Activated CD4-positive, alpha-beta T cell treated with anti-CD3 and anti-CD28 coated beads for 36 hours (primary cell): ENCODE measurements around the gene ELF2. TPM values are rescaled to one million over a fixed set of nuclear protein-coding genes. Genes with fewer than 3 reads are reported as not detected.

Experiments used
- ATAC-seq: fragments of 200-7000 bp; cut with Tn5 transposase; one replicate; pipeline ENCODE4 v1.10.0; 2021; ENCODE audit warnings: mild to moderate bottlenecking, moderate library complexity
- CTCF ChIA-PET: fragments of 350-600 bp; sonication (Branson Sonifier 250); formaldehyde crosslinking; loops from one replicate; lab custom pipeline; 2021; ENCODE audit warnings: antibody characterized with exemption; lab: Charles Lee
- POLR2A ChIA-PET: fragments of 350-600 bp; sonication (Branson Sonifier 250); formaldehyde crosslinking; loops from one replicate; lab custom pipeline; 2021; ENCODE audit warnings: antibody characterized with exemption, inconsistent platforms; lab: Charles Lee
- DNase-seq: peaks from one replicate; pipeline ENCODE4 v3.0.0-alpha.2; 2020
- H3K27ac Mint-ChIP-seq: one replicate; pipeline ENCODE4 v1.8.0; 2021; ENCODE audit warnings: mixed read lengths
- H3K27me3 Mint-ChIP-seq: one replicate; pipeline ENCODE4 v1.8.0; 2021; ENCODE audit warnings: mixed read lengths
- H3K36me3 Mint-ChIP-seq: one replicate; pipeline ENCODE4 v1.8.0; 2021; ENCODE audit warnings: low read depth, mixed read lengths
- H3K4me1 Mint-ChIP-seq: one replicate; pipeline ENCODE4 v1.8.0; 2021; ENCODE audit warnings: mixed read lengths
- H3K4me3 Mint-ChIP-seq: one replicate; pipeline ENCODE4 v1.8.0; 2021; ENCODE audit warnings: mild to moderate bottlenecking, moderate library complexity, mixed read lengths
- H3K9me3 Mint-ChIP-seq: one replicate; pipeline ENCODE4 v1.8.0; 2021; ENCODE audit warnings: low read depth, mixed read lengths
- intact Hi-C, 2 experiments: fragments of 100-400 bp; cut with DNase I in 1 of 2; cut with micrococcal nuclease in 1 of 2; formaldehyde crosslinking; loops; one replicate each; pipeline versions ENCODE4 v1.14.2 to v1.15.1; 2022 to 2024; cut with DNase I, micrococcal nuclease
- total RNA-seq, 2 experiments: library from RNA; stranded (reverse); gene quantifications; one replicate each; pipeline ENCODE4 v1.2.3, GENCODE V29; 2021

ELF2 gene
- total RNA-seq, 2 experiments from 2014 or later = 26.2 to 33.4 TPM

DNA sequence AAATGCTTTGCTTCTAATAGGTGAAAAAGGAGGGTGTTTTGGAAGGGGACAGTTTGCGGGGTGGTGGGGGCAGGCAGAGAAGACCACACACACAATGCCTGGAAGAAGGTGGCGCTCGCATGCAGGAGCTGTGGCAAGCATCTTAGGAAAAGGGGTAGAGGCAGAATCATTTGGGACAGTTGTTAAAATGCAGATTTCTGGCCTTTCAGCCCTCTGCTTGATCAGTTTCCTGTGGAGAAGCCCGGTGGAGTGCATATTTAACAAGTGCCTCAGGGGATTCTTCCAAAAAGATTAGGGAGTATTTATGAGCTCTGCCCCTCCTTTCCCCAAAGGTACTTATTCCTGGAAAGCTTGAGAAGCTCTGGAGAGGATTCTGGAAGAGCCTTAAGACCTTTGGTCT lies 156.6 kb downstream of the ELF2 start:
- POLR2A ChIA-PET = interaction anchor here (0.6 to 2.2 kb wide), 2 partner anchors 8 to 12 kb away, joined by 4 to 5 read pairs; no protein-coding TSS in a partner anchor
- H3K9me3 Mint-ChIP-seq = no peaks in the 10 kb centered on the region
- no peak for ATAC-seq
- H3K27ac Mint-ChIP-seq = no peak overlapping the region
- H3K36me3 Mint-ChIP-seq = peaks cover 25% of the 10 kb centered on the region
- H3K27me3 Mint-ChIP-seq = no peaks in the 10 kb centered on the region
- no peak for DNase-seq
- H3K4me3 Mint-ChIP-seq = no peak overlapping the region
- CTCF ChIA-PET = interaction anchor here (0.6 to 4.9 kb wide), 3 partner anchors 9 to 595 kb away, joined by 3 to 45 read pairs (median 3); no protein-coding TSS in a partner anchor
- intact Hi-C loops = no loop called here
- H3K4me1 Mint-ChIP-seq = peaks cover 27% of the 10 kb centered on the region

DNA sequence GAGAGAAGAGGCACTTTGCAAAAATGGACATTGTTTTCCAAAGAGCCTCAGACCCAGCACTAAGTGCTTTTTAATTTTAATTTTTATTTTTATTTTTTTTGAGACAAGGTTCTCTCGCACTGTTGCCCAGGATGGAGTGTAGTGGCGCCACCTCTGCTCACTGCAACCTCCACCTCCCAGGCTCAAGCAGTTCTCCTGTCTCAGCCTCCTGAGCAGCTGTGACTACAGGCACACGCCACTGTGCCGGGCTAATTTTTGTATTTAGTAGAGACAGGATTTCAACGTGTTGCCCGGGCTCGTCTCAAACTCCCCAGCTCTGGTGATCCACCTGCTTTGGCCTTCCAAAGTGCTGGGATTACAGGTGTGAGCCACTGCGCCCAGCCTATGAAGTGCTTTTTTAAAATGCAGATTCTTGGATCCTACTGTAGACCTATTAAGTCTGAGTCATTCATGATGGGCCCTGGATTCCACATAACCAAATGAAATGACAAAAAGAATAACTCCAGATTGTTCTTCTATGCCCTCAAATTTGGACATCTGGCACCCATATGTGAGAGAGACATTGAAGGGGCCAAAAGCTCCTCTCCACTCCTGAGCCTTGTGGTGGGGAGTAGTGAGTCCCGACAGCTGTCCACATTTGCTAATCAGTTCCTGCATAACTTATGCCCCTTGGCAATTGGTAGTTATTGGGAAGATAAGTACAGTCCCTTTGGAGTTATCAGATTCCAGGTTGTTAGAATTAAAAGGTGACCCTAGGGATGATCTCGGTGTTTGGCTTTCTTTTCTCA lies 157.9 kb downstream of the ELF2 start:
- Mint-ChIP-seq H3K27ac (no peak overlapping the region), H3K4me1 (peaks cover 37% of the 10 kb centered on the region), H3K27me3 (no peaks in the 10 kb centered on the region), H3K36me3 (peaks cover 24% of the 10 kb centered on the region), H3K9me3 (no peaks in the 10 kb centered on the region), H3K4me3 (no peak overlapping the region)
- DNase-seq (no peak), ATAC-seq (no peak)
- CTCF ChIA-PET = interaction anchor here (0.8 to 4.9 kb wide), 4 partner anchors 8 to 594 kb away, joined by 3 to 45 read pairs (median 4); no protein-coding TSS in a partner anchor
- POLR2A ChIA-PET = interaction anchor here (0.6 to 2.2 kb wide), 3 partner anchors 9 to 11 kb away, joined by 3 to 5 read pairs (median 4); no protein-coding TSS in a partner anchor
- intact Hi-C loops = loop anchor here (5.0 to 10.0 kb wide), 5 partner anchors 536 to 1356 kb away; partner anchors contain the start of genes MAML3 (in 1 of the 2), SCOC (in 1 of the 2), SETD7 (in 1 of the 2) and SLC7A11 (in 1 of the 2)

DNA sequence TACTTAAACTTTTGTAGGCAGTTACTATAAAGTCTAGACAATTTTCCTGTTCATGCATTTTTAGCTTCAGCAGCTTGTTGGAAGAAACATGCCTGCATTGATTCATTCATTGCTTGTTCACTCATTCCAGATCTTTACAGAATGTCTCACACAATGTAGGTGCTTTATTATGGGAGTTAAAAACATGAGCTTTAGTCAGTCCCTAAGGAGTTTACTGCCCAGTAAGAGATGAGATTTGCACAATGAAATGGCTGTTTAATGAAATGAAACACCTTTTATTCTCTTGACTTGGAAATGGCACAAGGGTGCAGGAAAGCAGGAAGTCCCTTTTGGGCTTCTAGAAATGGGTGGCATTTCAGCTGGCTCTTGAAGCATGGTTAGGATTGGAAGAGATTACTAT lies 158.5 kb downstream of the ELF2 start:
- CTCF ChIA-PET = interaction anchor here (0.8 to 4.9 kb wide), 3 partner anchors 9 to 34 kb away, joined by 3 to 45 read pairs (median 4); no protein-coding TSS in a partner anchor
- intact Hi-C loops = loop anchor here (5.0 to 10.0 kb wide), 5 partner anchors 536 to 1356 kb away; partner anchors contain the start of genes MAML3 (in 1 of the 2), SCOC (in 1 of the 2), SETD7 (in 1 of the 2) and SLC7A11 (in 1 of the 2)
- H3K36me3 Mint-ChIP-seq = peaks cover 22% of the 10 kb centered on the region
- peak overlapping the region; percentile 13 for H3K27ac Mint-ChIP-seq
- peaks cover 44% of the 10 kb centered on the region for H3K4me1 Mint-ChIP-seq
- peak overlapping the region; percentile 2 for H3K4me3 Mint-ChIP-seq
- POLR2A ChIA-PET = interaction anchor here (0.9 to 2.2 kb wide), 2 partner anchors 10 to 12 kb away, joined by 3 to 5 read pairs; no protein-coding TSS in a partner anchor
- DNase-seq (no peak), ATAC-seq (no peak)
- H3K9me3 Mint-ChIP-seq = no peaks in the 10 kb centered on the region
- H3K27me3 Mint-ChIP-seq = no peaks in the 10 kb centered on the region

DNA sequence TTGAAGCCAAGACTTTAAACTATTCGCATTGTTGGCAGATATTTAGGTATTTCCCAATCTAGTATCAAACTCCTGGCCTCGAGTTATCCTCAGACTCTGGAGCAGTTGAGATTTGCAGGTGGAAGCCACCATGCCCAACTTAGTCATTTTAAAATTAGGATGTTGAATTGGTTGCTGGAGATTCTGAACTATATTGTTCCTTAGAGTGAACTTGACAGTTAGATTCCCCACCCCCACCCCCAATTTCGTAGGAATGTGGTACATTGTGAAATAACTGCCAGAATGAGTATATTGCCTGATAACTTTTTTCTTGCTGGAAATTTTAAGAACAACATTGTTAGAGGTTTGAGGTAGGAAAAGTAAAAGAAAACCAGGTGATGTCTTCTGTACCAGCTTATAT lies 159.2 kb downstream of the ELF2 start:
- ChIA-PET CTCF (interaction anchor here (1.0 to 4.9 kb wide), 2 partner anchors 9 to 12 kb away, joined by 4 to 45 read pairs; no protein-coding TSS in a partner anchor), POLR2A (interaction anchor here (2.2 kb wide), 1 partner anchor 10 kb away, joined by 5 read pairs; no protein-coding TSS in a partner anchor)
- DNase-seq (no peak), ATAC-seq (no peak)
- Mint-ChIP-seq H3K27me3 (no peaks in the 10 kb centered on the region), H3K27ac (peak overlapping the region; percentile 13), H3K4me1 (peaks cover 45% of the 10 kb centered on the region), H3K4me3 (peak overlapping the region; percentile 2), H3K9me3 (no peaks in the 10 kb centered on the region), H3K36me3 (peaks cover 22% of the 10 kb centered on the region)
- intact Hi-C loops = loop anchor here (5.0 to 10.0 kb wide), 5 partner anchors 537 to 1357 kb away; partner anchors contain the start of genes MAML3 (in 1 of the 2), SCOC (in 1 of the 2), SETD7 (in 1 of the 2) and SLC7A11 (in 1 of the 2)

DNA sequence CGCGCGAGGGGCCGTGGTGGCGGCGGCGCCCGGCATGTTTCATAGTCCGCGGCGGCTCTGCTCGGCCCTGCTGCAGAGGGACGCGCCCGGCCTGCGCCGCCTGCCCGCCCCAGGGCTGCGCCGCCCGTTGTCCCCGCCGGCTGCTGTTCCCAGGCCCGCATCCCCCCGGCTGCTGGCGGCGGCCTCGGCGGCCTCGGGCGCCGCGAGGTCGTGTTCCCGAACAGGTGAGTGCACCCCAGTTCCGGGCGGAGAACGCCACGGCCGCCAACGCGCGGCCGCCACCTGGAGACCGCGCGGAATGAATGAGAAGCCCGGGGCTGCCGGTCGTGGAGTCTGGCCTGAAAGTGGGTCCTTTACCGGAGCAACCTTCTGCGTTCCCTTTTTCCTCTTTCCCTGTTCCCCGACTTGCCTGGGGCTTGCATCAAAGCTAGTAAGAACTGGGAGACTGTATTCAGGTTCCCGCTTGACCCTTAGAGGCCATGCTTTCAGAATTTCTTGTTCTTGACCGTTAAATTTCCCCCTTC lies 161.0 kb downstream of the ELF2 start:
- POLR2A ChIA-PET = interaction anchor here (1.0 to 1.1 kb wide), 2 partner anchors 67 to 284 kb away, joined by 3 to 4 read pairs; no protein-coding TSS in a partner anchor
- Mint-ChIP-seq H3K27me3 (no peaks in the 10 kb centered on the region), H3K4me1 (peaks cover 42% of the 10 kb centered on the region), H3K9me3 (no peaks in the 10 kb centered on the region), H3K4me3 (peak overlapping the region; percentile 90), H3K36me3 (peaks cover 19% of the 10 kb centered on the region), H3K27ac (peak overlapping the region; percentile 94)
- DNase-seq (peak; percentile 67), ATAC-seq (no peak)
- intact Hi-C loops = loop anchor here (1.0 to 10.0 kb wide), 13 partner anchors 67 to 1509 kb away; partner anchors contain the start of genes NAA15 (in 2 of the 2), ELF2 (in 1 of the 2), ELMOD2 (in 1 of the 2) and MAML3 (in 1 of the 2)
- CTCF ChIA-PET = interaction anchor here (0.7 to 3.9 kb wide), 5 partner anchors 13 to 250 kb away, joined by 3 to 31 read pairs (median 3); no protein-coding TSS in a partner anchor

DNA sequence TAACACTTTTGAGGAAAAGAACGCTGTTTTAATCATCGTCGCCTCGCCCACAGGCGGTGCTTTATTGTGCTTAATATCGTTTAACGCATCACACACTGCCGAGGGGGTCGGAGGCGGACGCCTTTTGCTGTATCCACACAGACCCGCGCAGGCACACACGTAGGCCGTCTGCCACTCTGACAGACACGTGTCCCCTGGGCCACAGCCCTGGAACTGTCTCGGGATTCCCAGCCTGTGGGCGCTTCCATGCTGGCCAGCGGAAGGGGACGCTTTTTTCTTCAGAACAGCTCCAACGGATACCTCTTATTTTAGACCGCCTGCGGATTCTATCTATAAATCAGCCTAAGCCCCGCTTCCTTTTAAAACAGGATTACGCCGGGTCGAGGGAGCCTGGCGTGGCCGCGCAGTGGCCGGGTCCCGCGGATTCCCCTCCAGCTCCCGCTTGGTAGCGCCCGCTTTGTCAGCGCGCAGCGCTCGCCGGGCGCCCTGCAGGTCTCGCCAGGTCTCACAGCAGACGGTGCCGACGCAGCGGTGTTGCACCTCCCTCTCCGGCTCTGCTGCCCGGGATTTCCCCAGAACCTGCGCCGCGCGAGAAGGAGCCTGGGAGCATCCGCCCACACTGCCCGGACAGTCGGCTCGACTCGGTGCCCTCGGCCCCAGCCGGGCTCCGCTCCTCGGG lies 161.6 kb downstream of the ELF2 start, which contains the start of gene NOCT:
Gene NOCT, plus strand, starts transcription at position 513 of the 679 bp plus-strand sequence. CDS start 201 bp downstream, outside the sequence.
- CTCF ChIA-PET = interaction anchor here (0.6 to 3.9 kb wide), 9 partner anchors 14 to 285 kb away, joined by 3 to 31 read pairs (median 3); no protein-coding TSS in a partner anchor
- DNase-seq (peak; percentile 98), ATAC-seq (peak; percentile 92)
- POLR2A ChIA-PET = interaction anchor here (0.6 to 1.5 kb wide), 4 partner anchors 20 to 604 kb away, joined by 3 to 4 read pairs (median 4); no protein-coding TSS in a partner anchor
- H3K27me3 Mint-ChIP-seq = no peaks in the 10 kb centered on the region
- H3K27ac Mint-ChIP-seq = peak within 1 kb of the TSS; percentile 96
- peak within 1 kb of the TSS; percentile 90 for H3K4me3 Mint-ChIP-seq
- H3K4me1 Mint-ChIP-seq = peaks cover 41% of the 10 kb centered on the region
- peaks cover 17% of the 10 kb centered on the region for H3K36me3 Mint-ChIP-seq
- H3K9me3 Mint-ChIP-seq = no peaks in the 10 kb centered on the region
- intact Hi-C loops = loop anchor here (1.0 to 10.0 kb wide), 13 partner anchors 68 to 1509 kb away; partner anchors contain the start of genes NAA15 (in 2 of the 2), ELF2 (in 1 of the 2), ELMOD2 (in 1 of the 2) and MAML3 (in 1 of the 2)

DNA sequence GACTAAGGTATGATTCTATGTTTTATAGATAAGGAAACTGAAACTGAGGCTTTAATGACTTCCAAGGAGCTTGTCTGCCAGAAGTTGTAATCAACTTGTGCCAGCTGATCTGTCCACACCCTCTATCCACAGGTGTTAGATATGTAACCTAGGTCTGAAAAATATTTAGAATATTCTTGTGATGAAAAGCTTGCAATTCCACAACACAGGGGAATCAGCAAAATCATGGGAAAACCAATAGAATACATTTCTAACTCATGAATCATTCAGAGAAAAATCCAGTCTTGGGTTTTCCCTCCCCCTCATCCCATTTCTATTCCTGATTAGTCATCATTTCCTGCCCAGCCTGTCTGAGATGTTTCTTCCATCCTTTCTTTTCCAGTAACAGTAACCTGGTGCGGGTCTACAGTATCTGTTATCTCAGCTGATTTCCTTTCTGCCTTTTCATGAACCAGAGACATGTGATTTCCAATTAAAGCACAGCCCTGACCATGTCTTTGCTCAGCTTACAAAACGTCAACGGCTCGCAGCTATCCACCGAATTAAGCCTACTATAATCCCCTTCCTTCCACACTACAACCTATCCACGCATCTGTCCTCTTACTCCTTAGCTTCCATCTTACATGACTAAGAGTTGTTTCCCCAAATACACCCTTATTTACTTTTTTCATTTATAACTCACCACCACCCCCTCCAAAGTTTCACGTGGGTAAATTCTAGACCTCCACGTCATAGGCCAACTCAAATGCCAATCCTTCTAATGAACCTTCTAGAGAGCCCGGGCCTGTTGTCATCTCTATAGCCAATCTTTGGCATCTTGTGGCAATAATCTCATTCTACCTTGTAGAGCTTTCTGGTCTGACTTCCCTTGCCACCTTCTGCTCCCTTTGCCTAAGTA lies 162.4 kb downstream of the ELF2 start:
- CTCF ChIA-PET = interaction anchor here (0.6 to 3.9 kb wide), 10 partner anchors 10 to 286 kb away, joined by 3 to 31 read pairs (median 3); no protein-coding TSS in a partner anchor
- intact Hi-C loops = loop anchor here (1.0 to 10.0 kb wide), 13 partner anchors 69 to 1510 kb away; partner anchors contain the start of genes NAA15 (in 2 of the 2), ELF2 (in 1 of the 2), ELMOD2 (in 1 of the 2) and MAML3 (in 1 of the 2)
- Mint-ChIP-seq H3K9me3 (no peaks in the 10 kb centered on the region), H3K27ac (peak overlapping the region; percentile 96), H3K27me3 (no peaks in the 10 kb centered on the region), H3K4me3 (peak overlapping the region; percentile 90), H3K36me3 (peaks cover 13% of the 10 kb centered on the region), H3K4me1 (peaks cover 35% of the 10 kb centered on the region)
- POLR2A ChIA-PET = interaction anchor here (0.6 to 1.5 kb wide), 4 partner anchors 21 to 605 kb away, joined by 3 to 4 read pairs (median 4); no protein-coding TSS in a partner anchor
- no peak for DNase-seq
- peak; percentile 30 for ATAC-seq

DNA sequence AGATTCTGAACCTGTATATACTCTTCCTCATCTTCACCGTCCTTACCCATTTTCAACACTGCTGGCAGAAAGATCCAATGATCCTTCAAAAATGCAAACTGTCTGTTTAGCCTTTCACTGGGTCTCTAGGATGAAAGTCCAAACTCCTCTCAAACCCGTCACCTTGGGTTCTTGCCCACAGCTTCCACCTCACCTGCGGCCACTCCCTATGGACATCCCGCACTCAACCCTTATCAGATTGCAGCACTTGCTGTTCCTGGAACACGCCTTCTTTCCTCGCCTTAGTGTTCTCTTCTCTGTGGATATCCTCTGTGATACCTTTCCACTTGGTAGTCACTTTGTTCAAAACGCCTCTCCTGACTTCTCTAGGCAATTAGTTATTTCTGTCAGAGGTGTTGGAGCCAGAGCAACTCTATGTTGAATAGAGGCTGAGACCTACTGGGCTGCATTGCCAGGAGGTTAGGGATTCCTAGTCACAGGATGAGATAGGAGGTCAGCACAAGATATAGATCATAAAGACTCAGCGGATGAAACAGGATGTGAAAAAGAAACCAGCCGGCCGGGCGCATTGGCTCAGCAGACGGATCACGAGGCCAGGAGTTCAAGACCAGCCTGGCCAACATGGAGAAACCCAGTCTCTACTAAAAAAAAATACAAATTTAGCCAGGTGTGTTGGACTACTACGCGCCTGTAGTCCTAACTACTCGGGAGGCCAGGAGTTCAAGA lies 165.6 kb downstream of the ELF2 start:
- CTCF ChIA-PET = no interaction called here
- Mint-ChIP-seq H3K9me3 (peaks cover 2% of the 10 kb centered on the region), H3K27ac (no peak overlapping the region), H3K4me1 (peaks cover 18% of the 10 kb centered on the region), H3K36me3 (peaks cover 3% of the 10 kb centered on the region), H3K27me3 (no peaks in the 10 kb centered on the region), H3K4me3 (no peak overlapping the region)
- ATAC-seq = no peak
- intact Hi-C loops = loop anchor here (10.0 kb wide), 2 partner anchors 543 to 1363 kb away; partner anchors contain the start of genes SCOC (in 1 of the 2) and SETD7 (in 1 of the 2)
- no peak for DNase-seq
- POLR2A ChIA-PET = no interaction called here
